Measurements from ENCODE around the gene AQP5.
A peak's percentile ranks its signal among the peaks of the same experiment; 100 is the strongest.

The AQP5 gene

GRCh38 chr12:49950273-49951251 is 11.1 kb upstream of the AQP5 start, which contains the start of gene AQP2:
AQP2 (plus strand) TSS chr12:49950737; CDS start chr12:49950831, 94 bp downstream.
- DNase-seq: no peak

- DNase-seq: no peak
These were observed 10.0 kb upstream of the AQP5 start for GRCh38 chr12:49951411-49952240.

- DNase-seq: no peak
These were observed 9.1 kb upstream of the AQP5 start for GRCh38 chr12:49952391-49953055.

GRCh38 chr12:49953151-49953550 is 8.5 kb upstream of the AQP5 start:
- DNase-seq: no peak

- DNase-seq: no peak
These were observed 7.5 kb upstream of the AQP5 start for GRCh38 chr12:49953961-49954846.

GRCh38 chr12:49954863-49955830 is 6.5 kb upstream of the AQP5 start:
- DNase-seq: no peak

GRCh38 chr12:49955899-49956662 is 5.6 kb upstream of the AQP5 start:
- no peak for DNase-seq

GRCh38 chr12:49956663-49957569 is 4.8 kb upstream of the AQP5 start:
- no peak for DNase-seq

GRCh38 chr12:49957570-49957967 is 4.1 kb upstream of the AQP5 start:
- no peak for DNase-seq

GRCh38 chr12:49959685-49960473 is 1.8 kb upstream of the AQP5 start:
- DNase-seq: no peak

GRCh38 chr12:49960474-49961110 is 1.1 kb upstream of the AQP5 start:
- DNase-seq: no peak

GRCh38 chr12:49961993-49962764 is 507 bp downstream of the AQP5 start:
- no peak for DNase-seq

- DNase-seq: peak in 29 of 56 donors; percentile 13 to 86 (median 34)
These were observed 1.4 kb downstream of the AQP5 start for GRCh38 chr12:49962861-49963765.

Measured in amygdala (tissue), 56 donors.